Osteoblast (primary cell): ENCODE results near the gene TIPRL. TPM values are rescaled to one million over a fixed set of nuclear protein-coding genes. Genes with fewer than 3 reads are reported as not detected.

Source experiments
- DNase-seq: peaks from one replicate; pipeline ENCODE4 v3.0.0; 2011; ENCODE audit warnings: low spot score, mixed read lengths; ENCODE audit not compliant: insufficient read length; ENCODE audit errors: missing footprints
- H2AFZ ChIP-seq: 2 replicates; pipeline ENCODE4 v1.6.0; 2011; ENCODE audit warnings: mild to moderate bottlenecking, low read length
- H3K27ac ChIP-seq: 2 replicates; pipeline ENCODE4 v1.5.1; 2011; ENCODE audit warnings: mild to moderate bottlenecking, low read depth, low read length, moderate library complexity
- H3K27me3 ChIP-seq: 2 replicates; pipeline ENCODE4 v1.6.0; 2012; ENCODE audit warnings: mild to moderate bottlenecking, control low read depth, inconsistent platforms, low read length, moderate library complexity; ENCODE audit not compliant: insufficient read depth
- H3K36me3 ChIP-seq: 2 replicates; pipeline ENCODE4 v1.5.1; 2011; ENCODE audit warnings: mild to moderate bottlenecking, low read length, control low read depth, moderate library complexity; ENCODE audit not compliant: insufficient read depth
- H3K4me1 ChIP-seq: 2 replicates; pipeline ENCODE4 v1.5.1; 2011; ENCODE audit warnings: mild to moderate bottlenecking, low read length, control low read depth, moderate library complexity; ENCODE audit not compliant: insufficient read depth
- H3K4me2 ChIP-seq: 2 replicates; pipeline ENCODE4 v1.6.0; 2011; ENCODE audit warnings: mild to moderate bottlenecking, low read length; ENCODE audit not compliant: insufficient read depth
- H3K4me3 ChIP-seq: fragments of 200-600 bp; sonication (generic); 3 replicates; pipeline ENCODE4 v1.5.1; 2012; ENCODE audit warnings: mild to moderate bottlenecking, low read length, inconsistent platforms; ENCODE audit not compliant: insufficient read depth
- H3K79me2 ChIP-seq: 2 replicates; pipeline ENCODE4 v1.6.0; 2012; ENCODE audit warnings: mild to moderate bottlenecking, low read length, control low read depth, inconsistent platforms; ENCODE audit not compliant: insufficient read depth
- H3K9me3 ChIP-seq: 2 replicates; pipeline ENCODE4 v1.5.1; 2011; ENCODE audit warnings: low read depth, low read length, control low read depth
- H4K20me1 ChIP-seq: 2 replicates; pipeline ENCODE4 v1.6.0; 2012; ENCODE audit warnings: mild to moderate bottlenecking, low read length, control low read depth; ENCODE audit not compliant: insufficient read depth
- total RNA-seq: library from RNA; depleted of rRNA; stranded (reverse); fragments of >200 nt; gene quantifications from 2 replicates; pipeline ENCODE4 v1.2.3, GENCODE V29; 2012
- TF ChIP-seq, protein P1 (sequence below): IDR thresholded peaks from 2 replicates; pipeline ENCODE4 v1.5.1; 2011; ENCODE audit warnings: mild to moderate bottlenecking, low read depth, low read length, moderate library complexity; ENCODE audit errors: extremely low read depth

Gene TIPRL
- total RNA-seq, 1 donor, result 30.8 TPM

DNA sequence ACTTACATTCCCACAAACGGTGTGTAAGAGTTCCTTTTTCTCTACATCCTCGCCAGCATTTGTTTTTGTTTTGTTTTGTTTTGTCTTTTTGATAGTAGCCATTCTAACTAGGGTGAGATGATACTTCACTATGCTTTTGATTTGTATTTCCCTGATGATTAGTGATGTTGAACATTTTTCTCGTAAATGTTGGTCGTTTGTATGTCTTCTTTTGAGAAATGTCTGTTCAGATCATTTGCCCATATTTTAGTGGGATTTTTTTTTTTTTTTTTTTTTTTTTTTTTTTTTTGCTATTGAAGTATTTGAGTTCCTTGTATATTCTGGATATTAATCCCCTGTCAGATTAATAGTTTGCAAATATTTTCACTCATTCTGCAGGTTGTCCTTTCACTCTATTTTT, 22.9 kb upstream of the TIPRL start:
- no peak for DNase-seq
- Histone ChIP-seq H4K20me1 (no peaks in the 10 kb centered on the region), H3K4me3 (no peak overlapping the region), H2AFZ (no peak overlapping the region), H3K9me3 (no peaks in the 10 kb centered on the region), H3K79me2 (no peaks in the 10 kb centered on the region), H3K4me2 (no peak overlapping the region), H3K27ac (no peak overlapping the region), H3K4me1 (no peaks in the 10 kb centered on the region), H3K36me3 (no peaks in the 10 kb centered on the region), H3K27me3 (no peaks in the 10 kb centered on the region)
- TF ChIP-seq, protein P1, sequence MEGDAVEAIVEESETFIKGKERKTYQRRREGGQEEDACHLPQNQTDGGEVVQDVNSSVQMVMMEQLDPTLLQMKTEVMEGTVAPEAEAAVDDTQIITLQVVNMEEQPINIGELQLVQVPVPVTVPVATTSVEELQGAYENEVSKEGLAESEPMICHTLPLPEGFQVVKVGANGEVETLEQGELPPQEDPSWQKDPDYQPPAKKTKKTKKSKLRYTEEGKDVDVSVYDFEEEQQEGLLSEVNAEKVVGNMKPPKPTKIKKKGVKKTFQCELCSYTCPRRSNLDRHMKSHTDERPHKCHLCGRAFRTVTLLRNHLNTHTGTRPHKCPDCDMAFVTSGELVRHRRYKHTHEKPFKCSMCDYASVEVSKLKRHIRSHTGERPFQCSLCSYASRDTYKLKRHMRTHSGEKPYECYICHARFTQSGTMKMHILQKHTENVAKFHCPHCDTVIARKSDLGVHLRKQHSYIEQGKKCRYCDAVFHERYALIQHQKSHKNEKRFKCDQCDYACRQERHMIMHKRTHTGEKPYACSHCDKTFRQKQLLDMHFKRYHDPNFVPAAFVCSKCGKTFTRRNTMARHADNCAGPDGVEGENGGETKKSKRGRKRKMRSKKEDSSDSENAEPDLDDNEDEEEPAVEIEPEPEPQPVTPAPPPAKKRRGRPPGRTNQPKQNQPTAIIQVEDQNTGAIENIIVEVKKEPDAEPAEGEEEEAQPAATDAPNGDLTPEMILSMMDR, result no peak

DNA sequence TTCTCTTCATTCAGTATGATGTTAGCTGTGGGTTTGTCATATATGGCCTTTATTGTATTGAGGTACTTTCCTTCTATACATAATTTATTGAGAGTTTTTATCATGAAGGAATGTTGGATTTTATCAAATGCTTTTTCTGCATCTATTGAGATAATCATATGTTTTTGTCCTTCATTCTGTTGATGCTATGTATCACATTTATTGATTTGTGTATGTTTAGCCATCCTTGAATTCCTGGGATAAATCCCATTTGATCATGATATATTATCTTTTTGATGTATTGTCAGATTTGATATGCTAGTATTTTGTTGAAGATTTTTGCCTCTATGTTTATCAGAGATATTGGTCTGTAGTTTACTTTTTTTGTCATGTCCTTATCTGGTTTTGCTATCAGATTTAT, 21.1 kb upstream of the TIPRL start:
- Histone ChIP-seq H3K27me3 (no peaks in the 10 kb centered on the region), H3K79me2 (no peaks in the 10 kb centered on the region), H3K4me1 (no peaks in the 10 kb centered on the region), H3K36me3 (no peaks in the 10 kb centered on the region), H3K27ac (no peak overlapping the region), H2AFZ (no peak overlapping the region), H3K4me3 (no peak overlapping the region), H4K20me1 (no peaks in the 10 kb centered on the region), H3K4me2 (no peak overlapping the region), H3K9me3 (no peaks in the 10 kb centered on the region)
- DNase-seq, result no peak
- TF ChIP-seq, protein P1, result no peak

DNA sequence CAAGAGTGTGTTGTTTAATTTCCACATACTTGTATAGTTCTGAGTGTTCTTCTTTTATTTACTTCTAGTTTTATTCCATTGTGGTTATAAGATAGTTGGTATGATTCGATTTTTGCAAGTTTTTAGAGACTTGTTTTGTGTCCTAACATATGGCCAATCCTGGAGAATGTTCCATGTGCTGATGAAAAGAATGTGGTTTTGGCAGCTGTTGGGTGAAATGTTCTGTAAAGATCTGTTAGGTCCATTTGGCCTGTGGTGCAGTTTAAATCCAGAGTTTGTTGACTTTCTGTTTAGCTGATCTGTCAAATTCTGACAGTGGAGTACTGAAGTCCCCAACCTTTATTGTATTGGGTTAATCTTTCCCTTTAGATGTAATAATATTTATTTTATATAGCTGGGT, 19.5 kb upstream of the TIPRL start:
- Histone ChIP-seq H3K4me3 (no peak overlapping the region), H4K20me1 (no peaks in the 10 kb centered on the region), H3K9me3 (no peaks in the 10 kb centered on the region), H3K27ac (no peak overlapping the region), H3K36me3 (no peaks in the 10 kb centered on the region), H2AFZ (no peak overlapping the region), H3K79me2 (no peaks in the 10 kb centered on the region), H3K4me1 (no peaks in the 10 kb centered on the region), H3K4me2 (no peak overlapping the region), H3K27me3 (no peaks in the 10 kb centered on the region)
- no peak for DNase-seq
- TF ChIP-seq, protein P1, result no peak

DNA sequence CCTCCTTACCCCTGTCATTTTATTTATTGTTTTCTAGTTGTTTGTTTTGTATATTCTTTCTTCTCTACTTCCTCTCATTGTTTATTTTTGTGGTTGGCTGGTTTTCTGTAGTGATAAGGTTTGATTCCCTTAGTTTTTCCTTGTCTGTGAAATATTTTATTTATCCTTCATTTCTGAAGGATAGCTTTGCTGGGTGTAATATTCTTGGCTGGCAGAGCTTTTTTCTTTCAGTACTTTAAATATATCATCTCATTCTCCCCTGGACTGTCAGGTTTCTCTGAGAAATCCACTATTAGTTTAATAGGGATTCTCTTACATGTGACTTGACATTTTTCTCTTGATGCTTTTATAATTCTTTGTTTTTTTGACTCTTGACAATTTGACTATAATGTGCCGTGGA, 18.8 kb upstream of the TIPRL start:
- TF ChIP-seq, protein P1, result no peak
- H3K9me3 ChIP-seq, result no peaks in the 10 kb centered on the region

More for the DNA sequence above, 18.8 kb upstream of the TIPRL start:
- H3K4me3 ChIP-seq, result no peak overlapping the region
- H2AFZ ChIP-seq, result no peak overlapping the region
- H3K4me2 ChIP-seq, result no peak overlapping the region
- H3K36me3 ChIP-seq, result no peaks in the 10 kb centered on the region
- no peak overlapping the region for H3K27ac ChIP-seq
- no peak for DNase-seq
- H3K79me2 ChIP-seq, result no peaks in the 10 kb centered on the region
- no peaks in the 10 kb centered on the region for H4K20me1 ChIP-seq
- H3K4me1 ChIP-seq, result peaks cover 3% of the 10 kb centered on the region
- H3K27me3 ChIP-seq, result no peaks in the 10 kb centered on the region
